PC-9 (cell line): ENCODE data around the gene CASS4.

Experiments
- EZH2 ChIP-seq: fragments of 200-600 bp; sonication (generic); IDR thresholded peaks from 2 replicates; pipeline ENCODE4 v1.8.0; 2017; ENCODE audit warnings: antibody characterized with exemption, low read depth
- TF ChIP-seq, protein P1 (sequence below): fragments of 200-600 bp; sonication (generic); conservative IDR thresholded peaks from 2 replicates; pipeline ENCODE4 v1.6.1; 2017; ENCODE audit warnings: mixed run types, antibody characterized with exemption, mild to moderate bottlenecking, moderate library complexity

DNA sequence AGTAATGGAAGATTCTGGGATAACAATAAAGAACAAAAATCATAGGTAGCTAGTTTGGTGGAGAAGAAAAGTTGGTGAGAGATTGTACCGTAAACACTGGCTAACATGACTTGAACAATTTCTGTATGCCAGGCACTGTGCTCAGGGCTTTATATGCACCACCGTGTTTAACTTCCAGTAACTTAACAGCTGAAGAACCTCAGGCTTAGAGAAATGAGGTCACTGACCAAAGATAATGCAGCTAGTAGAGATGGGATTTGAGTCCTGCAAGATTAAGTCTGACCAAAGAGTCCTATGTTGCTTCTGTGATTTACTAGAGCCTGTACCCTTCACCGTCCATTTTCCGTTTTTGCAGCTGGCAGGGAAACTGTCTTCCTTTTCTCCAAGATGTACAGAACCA is 16.9 kb upstream of the CASS4 start:
- TF ChIP-seq, protein P1, sequence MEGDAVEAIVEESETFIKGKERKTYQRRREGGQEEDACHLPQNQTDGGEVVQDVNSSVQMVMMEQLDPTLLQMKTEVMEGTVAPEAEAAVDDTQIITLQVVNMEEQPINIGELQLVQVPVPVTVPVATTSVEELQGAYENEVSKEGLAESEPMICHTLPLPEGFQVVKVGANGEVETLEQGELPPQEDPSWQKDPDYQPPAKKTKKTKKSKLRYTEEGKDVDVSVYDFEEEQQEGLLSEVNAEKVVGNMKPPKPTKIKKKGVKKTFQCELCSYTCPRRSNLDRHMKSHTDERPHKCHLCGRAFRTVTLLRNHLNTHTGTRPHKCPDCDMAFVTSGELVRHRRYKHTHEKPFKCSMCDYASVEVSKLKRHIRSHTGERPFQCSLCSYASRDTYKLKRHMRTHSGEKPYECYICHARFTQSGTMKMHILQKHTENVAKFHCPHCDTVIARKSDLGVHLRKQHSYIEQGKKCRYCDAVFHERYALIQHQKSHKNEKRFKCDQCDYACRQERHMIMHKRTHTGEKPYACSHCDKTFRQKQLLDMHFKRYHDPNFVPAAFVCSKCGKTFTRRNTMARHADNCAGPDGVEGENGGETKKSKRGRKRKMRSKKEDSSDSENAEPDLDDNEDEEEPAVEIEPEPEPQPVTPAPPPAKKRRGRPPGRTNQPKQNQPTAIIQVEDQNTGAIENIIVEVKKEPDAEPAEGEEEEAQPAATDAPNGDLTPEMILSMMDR = no peak
- TF ChIP-seq EZH2 = no peak
